MCF 10A (cell line): Measurements from ENCODE around the gene SPZ1. TPM values are rescaled to one million over a fixed set of nuclear protein-coding genes. Genes with fewer than 3 reads are reported as not detected.
"Not testable (repeated sequence)": the region's sequence is repeated elsewhere in the genome, so short reads cannot be mapped to it uniquely, and the experiment has no call there.

Experiments used
- BruUV-seq: library from RNA; stranded (reverse); fragments of 400-500 nt; replicated peaks from 2 replicates; lab custom pipeline; 2021; lab: Mats Ljungman, UMichigan
- CTCF ChIA-PET: fragments of 300-600 bp; sonication (Branson Sonifier 250); formaldehyde crosslinking; extraction: SDS; loops from one replicate; lab custom pipeline; 2021; ENCODE audit warnings: antibody characterized with exemption, inconsistent platforms; lab: Yijun Ruan, JAX
- POLR2A ChIA-PET: fragments of 300-600, 350-650 bp; sonication (Branson Sonifier 250); formaldehyde crosslinking; extraction: SDS; loops from one replicate; lab custom pipeline; 2020; ENCODE audit warnings: antibody characterized with exemption, inconsistent platforms; lab: Yijun Ruan, JAX
- DNase-seq: peaks from one replicate; pipeline ENCODE4 v3.0.0-alpha.2; 2018; ENCODE audit not compliant: unreplicated experiment
- H3K27ac Mint-ChIP-seq: one replicate; pipeline ENCODE4 v1.8.0; 2022; ENCODE audit warnings: mild to moderate bottlenecking, low read depth, mixed read lengths; ENCODE audit not compliant: unreplicated experiment
- H3K27me3 Mint-ChIP-seq: one replicate; pipeline ENCODE4 v1.8.0; 2022; ENCODE audit warnings: mixed read lengths; ENCODE audit not compliant: insufficient read depth, unreplicated experiment
- H3K36me3 Mint-ChIP-seq: one replicate; pipeline ENCODE4 v1.8.0; 2022; ENCODE audit warnings: mild to moderate bottlenecking, moderate library complexity, mixed read lengths; ENCODE audit not compliant: insufficient read depth, unreplicated experiment
- H3K4me1 Mint-ChIP-seq: one replicate; pipeline ENCODE4 v1.8.0; 2022; ENCODE audit warnings: mixed read lengths; ENCODE audit not compliant: insufficient read depth, unreplicated experiment
- H3K4me3 Mint-ChIP-seq: one replicate; pipeline ENCODE4 v1.8.0; 2022; ENCODE audit warnings: mild to moderate bottlenecking, moderate library complexity, mixed read lengths; ENCODE audit not compliant: unreplicated experiment
- H3K9me3 Mint-ChIP-seq: one replicate; pipeline ENCODE4 v1.8.0; 2022; ENCODE audit warnings: mixed read lengths; ENCODE audit not compliant: unreplicated experiment
- CTCF ChIP-seq: fragments of 200-600 bp; IDR thresholded peaks from one replicate; pipeline ENCODE4 v1.8.0; 2022; ENCODE audit warnings: antibody characterized with exemption, mild to moderate bottlenecking; ENCODE audit not compliant: unreplicated experiment
- intact Hi-C: fragments of 100-400 bp; cut with micrococcal nuclease; formaldehyde crosslinking; loops from 2 replicates; pipeline ENCODE4 v1.14.1; 2022
- total RNA-seq: library from RNA; stranded (reverse); gene quantifications from 2 replicates; pipeline ENCODE4 v1.2.3, GENCODE V29; 2022

Gene SPZ1
- total RNA-seq, 1 experiment from 2014 or later, result not detected

GRCh38 chr5:80299601-80300000 lies 20.2 kb upstream of the SPZ1 start:
- no TSS peak for BruUV-seq
- no peaks in the 10 kb centered on the region for H3K4me1 Mint-ChIP-seq
- no peaks in the 10 kb centered on the region for H3K9me3 Mint-ChIP-seq
- intact Hi-C loops, result no loop called here
- no peaks in the 10 kb centered on the region for H3K36me3 Mint-ChIP-seq
- ChIA-PET CTCF (interaction anchor here (0.7 kb wide), 1 partner anchor 54 kb away, joined by 3 read pairs; no protein-coding TSS in a partner anchor), POLR2A (no interaction called here)
- H3K27ac Mint-ChIP-seq, result no peak overlapping the region
- no peak overlapping the region for H3K4me3 Mint-ChIP-seq
- DNase-seq, result no peak
- no peak for TF ChIP-seq CTCF
- no peaks in the 10 kb centered on the region for H3K27me3 Mint-ChIP-seq

- BruUV-seq, result no TSS peak
- intact Hi-C loops, result no loop called here
- no peaks in the 10 kb centered on the region for H3K27me3 Mint-ChIP-seq
- ChIA-PET CTCF (interaction anchor here (0.7 kb wide), 1 partner anchor 55 kb away, joined by 3 read pairs; no protein-coding TSS in a partner anchor), POLR2A (no interaction called here)
- DNase-seq, result no peak
- TF ChIP-seq CTCF, result no peak
- H3K27ac Mint-ChIP-seq, result no peak overlapping the region
- H3K36me3 Mint-ChIP-seq, result no peaks in the 10 kb centered on the region
- no peak overlapping the region for H3K4me3 Mint-ChIP-seq
- H3K4me1 Mint-ChIP-seq, result no peaks in the 10 kb centered on the region
- no peaks in the 10 kb centered on the region for H3K9me3 Mint-ChIP-seq
Observed at GRCh38 chr5:80300125-80300524, 19.7 kb upstream of the SPZ1 start.

- H3K9me3 Mint-ChIP-seq, H3K4me1 Mint-ChIP-seq, H3K27me3 Mint-ChIP-seq, BruUV-seq, CTCF ChIA-PET, intact Hi-C loops, H3K27ac Mint-ChIP-seq, DNase-seq, POLR2A ChIA-PET, H3K4me3 Mint-ChIP-seq, H3K36me3 Mint-ChIP-seq: not testable (repeated sequence)
Observed at GRCh38 chr5:80300796-80301195, 19.0 kb upstream of the SPZ1 start.

DNA sequence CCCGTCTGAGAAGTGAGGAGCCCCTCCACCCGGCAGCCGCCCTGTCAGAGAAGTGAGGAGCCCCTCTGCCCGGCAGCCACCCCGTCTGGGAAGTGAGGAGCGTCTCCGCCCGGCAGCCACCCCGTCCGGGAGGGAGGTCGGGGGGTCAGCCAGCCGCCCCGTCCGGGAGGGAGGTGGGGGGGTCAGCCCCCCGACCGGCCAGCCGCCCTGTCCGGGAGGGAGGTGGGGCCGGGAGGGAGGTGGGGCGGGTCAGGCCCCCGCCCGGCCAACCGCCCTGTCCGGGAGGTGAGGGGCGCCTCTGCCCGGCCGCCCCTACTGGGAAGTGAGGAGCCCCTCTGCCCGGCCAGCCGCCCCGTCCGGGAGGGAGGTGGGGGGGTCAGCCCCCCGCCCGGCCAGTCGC lies 18.5 kb upstream of the SPZ1 start:
- H3K9me3 Mint-ChIP-seq, BruUV-seq, H3K27ac Mint-ChIP-seq, CTCF ChIA-PET, POLR2A ChIA-PET, H3K27me3 Mint-ChIP-seq, intact Hi-C loops, DNase-seq, H3K36me3 Mint-ChIP-seq, H3K4me3 Mint-ChIP-seq, H3K4me1 Mint-ChIP-seq: not testable (repeated sequence)

- ChIA-PET CTCF (interaction anchor here (10.2 kb wide), 1 partner anchor 209 kb away, joined by 304 read pairs; no protein-coding TSS in a partner anchor), POLR2A (no interaction called here)
- Mint-ChIP-seq H3K4me3 (no peak overlapping the region), H3K4me1 (no peaks in the 10 kb centered on the region), H3K27ac (no peak overlapping the region), H3K36me3 (no peaks in the 10 kb centered on the region), H3K9me3 (no peaks in the 10 kb centered on the region), H3K27me3 (no peaks in the 10 kb centered on the region)
- DNase-seq, result no peak
- BruUV-seq, result no TSS peak
- intact Hi-C loops, result no loop called here
- no peak for TF ChIP-seq CTCF
Observed at GRCh38 chr5:80302636-80303035, 17.2 kb upstream of the SPZ1 start.
